NCI-H2196 treated with DMSO at 0.1 percent for 48 hours (cell line): ENCODE data around the gene ASIC2.

ENCODE experiments used
- DNase-seq: peaks from one replicate; lab custom pipeline; 2025; ENCODE audit not compliant: unreplicated experiment; lab: John Stamatoyannopoulos, UW

The ASIC2 gene

GRCh38 chr17:33080091-33080490 lies 213.0 kb downstream of the ASIC2 start:
- DNase-seq, result no peak

GRCh38 chr17:33079201-33079600 lies 213.9 kb downstream of the ASIC2 start:
- DNase-seq, result no peak

- DNase-seq, result no peak
Observed at GRCh38 chr17:33076979-33077378, 216.1 kb downstream of the ASIC2 start.

- no peak for DNase-seq
Observed at GRCh38 chr17:33073416-33073815, 219.7 kb downstream of the ASIC2 start.

- DNase-seq, result no peak
Observed at GRCh38 chr17:33072421-33073161, 220.5 kb downstream of the ASIC2 start.

- DNase-seq, result no peak
Observed at GRCh38 chr17:33071656-33072055, 221.4 kb downstream of the ASIC2 start.

- DNase-seq, result no peak
Observed at GRCh38 chr17:33057564-33057963, 235.5 kb downstream of the ASIC2 start.

GRCh38 chr17:33056399-33057146 lies 236.5 kb downstream of the ASIC2 start:
- no peak for DNase-seq

- DNase-seq, result no peak
Observed at GRCh38 chr17:33055746-33056145, 237.3 kb downstream of the ASIC2 start.

GRCh38 chr17:33055171-33055611 lies 237.9 kb downstream of the ASIC2 start:
- no peak for DNase-seq

GRCh38 chr17:33054412-33054811 lies 238.7 kb downstream of the ASIC2 start:
- DNase-seq, result no peak

- no peak for DNase-seq
Observed at GRCh38 chr17:33053676-33054075, 239.4 kb downstream of the ASIC2 start.

GRCh38 chr17:33052856-33053255 lies 240.2 kb downstream of the ASIC2 start:
- no peak for DNase-seq

GRCh38 chr17:33050611-33051140 lies 242.4 kb downstream of the ASIC2 start:
- DNase-seq, result no peak

- DNase-seq, result no peak
Observed at GRCh38 chr17:33049781-33050414, 243.2 kb downstream of the ASIC2 start.

- DNase-seq, result no peak
Observed at GRCh38 chr17:33046361-33047255, 246.5 kb downstream of the ASIC2 start.

GRCh38 chr17:33045216-33045615 lies 247.9 kb downstream of the ASIC2 start:
- DNase-seq, result no peak

GRCh38 chr17:33044771-33045170 lies 248.3 kb downstream of the ASIC2 start:
- no peak for DNase-seq

GRCh38 chr17:33040461-33040860 lies 252.6 kb downstream of the ASIC2 start:
- DNase-seq, result no peak

- no peak for DNase-seq
Observed at GRCh38 chr17:33039874-33040273, 253.2 kb downstream of the ASIC2 start.

- no peak for DNase-seq
Observed at GRCh38 chr17:33038740-33039139, 254.4 kb downstream of the ASIC2 start.
